Measurements from ENCODE around the gene OLFML2A. TPM values are rescaled to one million over a fixed set of nuclear protein-coding genes. Genes with fewer than 3 reads are reported as not detected.

OLFML2A gene
- total RNA-seq, 1 donor: 13.7 TPM

DNA sequence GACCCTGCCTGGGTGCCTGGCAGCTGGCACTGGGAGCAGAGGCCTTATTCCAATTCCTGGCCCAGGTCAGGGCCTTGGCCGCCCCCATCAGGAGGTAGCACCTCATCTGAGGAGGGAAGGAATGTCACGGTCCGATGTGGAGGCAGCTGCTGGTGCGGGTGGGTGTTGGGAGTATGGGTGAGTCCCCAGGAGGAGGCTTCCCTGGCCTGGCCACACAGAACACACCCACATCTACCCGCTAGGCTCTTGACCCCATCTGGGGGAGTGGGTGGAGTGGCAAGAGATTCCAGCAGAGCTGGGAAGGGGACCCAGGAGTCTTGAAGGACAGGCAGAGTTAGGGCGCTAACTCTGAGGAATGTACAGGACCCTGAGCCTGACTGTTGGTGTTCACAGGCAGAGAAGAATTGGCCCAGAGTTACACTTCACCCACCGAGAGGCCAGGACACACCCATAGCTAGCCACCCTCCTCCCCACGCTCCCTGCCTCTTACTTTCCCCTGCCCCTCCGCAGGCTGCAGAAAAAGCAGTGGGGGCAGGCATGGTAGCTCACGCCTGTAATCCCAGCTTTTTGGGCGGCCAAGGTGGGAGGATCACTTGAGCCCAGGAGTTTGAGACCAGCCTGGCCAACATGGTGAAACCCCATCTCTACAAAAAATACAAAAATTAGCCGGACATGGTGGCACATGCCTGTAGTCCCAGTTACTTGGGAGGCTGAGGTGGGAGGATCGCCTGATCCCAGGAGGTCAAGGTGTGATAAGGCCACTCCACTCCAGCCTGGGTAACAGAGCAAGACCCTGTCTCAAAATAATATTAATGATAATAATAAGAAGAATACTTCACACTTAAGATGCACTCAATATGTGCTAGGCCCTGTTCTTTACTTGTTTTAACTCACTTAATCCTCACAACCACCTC is 6.0 kb downstream of the OLFML2A start:
- TF ChIP-seq, protein P1, sequence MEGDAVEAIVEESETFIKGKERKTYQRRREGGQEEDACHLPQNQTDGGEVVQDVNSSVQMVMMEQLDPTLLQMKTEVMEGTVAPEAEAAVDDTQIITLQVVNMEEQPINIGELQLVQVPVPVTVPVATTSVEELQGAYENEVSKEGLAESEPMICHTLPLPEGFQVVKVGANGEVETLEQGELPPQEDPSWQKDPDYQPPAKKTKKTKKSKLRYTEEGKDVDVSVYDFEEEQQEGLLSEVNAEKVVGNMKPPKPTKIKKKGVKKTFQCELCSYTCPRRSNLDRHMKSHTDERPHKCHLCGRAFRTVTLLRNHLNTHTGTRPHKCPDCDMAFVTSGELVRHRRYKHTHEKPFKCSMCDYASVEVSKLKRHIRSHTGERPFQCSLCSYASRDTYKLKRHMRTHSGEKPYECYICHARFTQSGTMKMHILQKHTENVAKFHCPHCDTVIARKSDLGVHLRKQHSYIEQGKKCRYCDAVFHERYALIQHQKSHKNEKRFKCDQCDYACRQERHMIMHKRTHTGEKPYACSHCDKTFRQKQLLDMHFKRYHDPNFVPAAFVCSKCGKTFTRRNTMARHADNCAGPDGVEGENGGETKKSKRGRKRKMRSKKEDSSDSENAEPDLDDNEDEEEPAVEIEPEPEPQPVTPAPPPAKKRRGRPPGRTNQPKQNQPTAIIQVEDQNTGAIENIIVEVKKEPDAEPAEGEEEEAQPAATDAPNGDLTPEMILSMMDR (IDR thresholded peaks at IDR 0.05; ENCODE audit: insufficient read depth, low read length): no peak
- H3K4me3 ChIP-seq (ENCODE audit: low read depth, low read length): no peak overlapping the region
- DNase-seq (ENCODE audit: low read depth): no peak

DNA sequence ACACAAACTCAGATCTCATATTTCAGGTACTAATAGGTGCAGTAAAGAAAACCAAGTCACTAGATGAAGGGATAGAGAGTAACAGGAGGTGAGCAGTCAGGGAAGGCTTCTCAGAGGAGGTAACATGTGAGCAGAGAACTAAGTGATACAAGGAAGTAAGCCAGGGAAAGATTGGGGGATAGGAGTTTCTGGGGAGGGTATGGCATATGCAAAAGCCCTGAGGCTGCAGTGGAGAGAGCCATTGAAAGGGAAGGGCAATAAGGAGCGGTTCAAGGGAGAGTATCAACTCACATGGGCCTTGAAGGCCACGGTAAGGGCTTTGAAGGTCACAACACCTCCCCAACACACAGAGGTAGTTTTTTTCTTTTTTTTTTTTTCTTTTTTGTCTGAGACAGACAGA is 6.9 kb downstream of the OLFML2A start:
- TF ChIP-seq, protein P1 (IDR thresholded peaks at IDR 0.05; ENCODE audit: insufficient read depth, low read length): no peak

DNA sequence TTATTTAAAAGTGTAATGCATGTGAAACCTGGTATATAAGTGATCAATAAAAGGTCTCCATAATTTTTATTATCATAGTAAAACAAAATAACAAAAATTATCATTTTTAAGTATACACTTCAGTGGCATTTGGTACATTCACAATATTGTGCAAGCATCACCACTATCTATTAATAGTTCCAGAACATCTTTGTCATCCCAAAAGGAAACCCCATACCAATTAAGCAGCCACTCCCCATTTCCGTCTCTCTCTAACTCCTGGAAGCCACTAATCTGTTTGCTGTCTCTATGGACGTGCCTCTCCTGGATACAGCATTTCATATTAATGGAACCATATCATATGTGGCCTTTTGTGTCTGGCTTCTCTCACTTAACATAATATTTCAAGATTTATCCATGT is 7.6 kb downstream of the OLFML2A start:
- TF ChIP-seq, protein P1 (IDR thresholded peaks at IDR 0.05; ENCODE audit: insufficient read depth, low read length): no peak
- DNase-seq (ENCODE audit: low read depth): peak; percentile 30
- H3K4me3 ChIP-seq (ENCODE audit: low read depth, low read length): no peak overlapping the region

More for the DNA sequence above, 6.9 kb downstream of the OLFML2A start:
- H3K4me3 ChIP-seq (ENCODE audit: low read depth, low read length): no peak overlapping the region
- DNase-seq (ENCODE audit: low read depth): no peak

DNA sequence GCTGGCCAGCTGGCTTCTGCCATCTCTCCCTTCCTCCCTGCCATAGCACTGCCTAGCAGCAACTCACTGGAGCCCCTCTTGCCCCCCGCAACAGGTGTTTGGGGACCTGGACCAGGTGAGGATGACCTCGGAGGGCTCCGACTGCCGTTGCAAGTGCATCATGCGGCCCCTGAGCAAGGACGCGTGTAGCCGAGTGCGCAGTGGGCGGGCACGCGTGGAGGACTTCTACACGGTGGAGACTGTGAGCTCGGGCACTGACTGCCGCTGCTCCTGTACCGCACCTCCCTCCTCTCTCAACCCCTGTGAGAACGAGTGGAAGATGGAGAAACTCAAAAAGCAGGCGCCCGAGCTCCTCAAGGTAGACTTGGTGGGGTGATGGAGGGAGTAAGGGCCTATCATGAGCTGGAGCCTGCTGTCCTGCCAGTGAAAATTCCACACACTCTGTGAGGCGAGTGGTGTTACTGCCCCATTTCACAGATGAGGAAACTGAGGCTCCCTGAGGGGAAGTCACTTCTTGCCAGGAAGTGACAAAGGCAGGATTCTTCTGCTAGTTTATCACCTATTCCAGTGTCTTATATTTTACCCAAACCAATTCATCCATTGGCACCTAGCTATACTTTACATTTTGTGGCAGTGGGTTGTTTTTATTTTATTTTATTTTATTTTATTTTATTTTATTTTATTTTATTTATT is 10.1 kb downstream of the OLFML2A start:
- TF ChIP-seq, protein P1 (IDR thresholded peaks at IDR 0.05; ENCODE audit: insufficient read depth, low read length): no peak
- no peak for DNase-seq (ENCODE audit: low read depth)
- no peak overlapping the region for H3K4me3 ChIP-seq (ENCODE audit: low read depth, low read length)

DNA sequence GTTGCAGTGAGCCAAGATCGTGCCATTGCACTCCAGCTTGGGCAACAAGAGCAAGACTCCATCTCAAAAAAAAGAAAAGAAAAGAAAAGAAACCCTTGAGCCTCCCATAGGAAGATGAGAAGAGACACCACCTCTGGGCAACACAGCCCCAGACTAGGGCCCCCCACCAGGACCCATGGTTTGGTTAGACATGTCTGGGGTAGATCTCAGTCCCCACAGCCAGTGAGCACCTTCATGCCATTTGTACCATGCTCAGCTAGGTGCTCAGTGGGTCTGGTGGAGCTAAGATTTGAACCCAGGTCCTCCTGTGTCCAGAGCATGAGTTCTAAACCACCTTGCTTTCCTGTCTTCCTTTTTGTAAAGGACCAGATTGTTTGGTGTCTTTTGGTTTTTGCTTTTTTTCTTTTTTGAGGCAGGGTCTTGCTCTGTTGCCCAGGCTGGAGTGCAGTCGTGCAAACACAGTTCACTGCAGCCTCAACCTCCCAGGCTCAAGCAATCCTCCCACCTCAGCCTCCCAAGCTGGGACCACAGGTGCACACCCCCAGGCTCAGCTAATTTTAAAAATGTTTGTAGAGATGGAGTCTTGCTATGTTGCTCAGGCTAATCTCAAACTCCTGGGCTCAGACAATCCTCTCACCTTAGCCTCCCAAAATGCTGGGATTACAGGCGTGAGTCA is 11.7 kb downstream of the OLFML2A start:
- H3K4me3 ChIP-seq (ENCODE audit: low read depth, low read length): no peak overlapping the region
- TF ChIP-seq, protein P1 (IDR thresholded peaks at IDR 0.05; ENCODE audit: insufficient read depth, low read length): no peak

DNA sequence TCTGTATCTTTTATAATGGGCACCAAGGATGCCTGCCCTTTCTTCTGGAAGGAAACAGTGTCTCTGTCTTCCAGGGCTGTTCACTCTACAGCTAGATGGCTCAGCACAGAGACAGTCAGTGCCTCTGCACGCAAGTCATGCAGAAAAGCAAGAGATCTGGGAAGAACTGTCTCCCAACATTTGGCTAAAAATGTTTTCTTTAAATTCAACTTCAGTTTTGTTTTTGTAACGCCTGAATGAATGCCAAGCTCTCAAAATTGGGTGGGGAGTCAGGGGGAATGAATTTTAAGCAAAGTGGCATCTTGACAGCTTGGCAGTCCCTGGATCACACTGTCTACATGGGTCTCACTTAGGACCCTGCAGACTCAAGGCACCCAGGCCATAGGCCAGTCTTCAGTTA is 12.6 kb downstream of the OLFML2A start:
- no peak overlapping the region for H3K4me3 ChIP-seq (ENCODE audit: low read depth, low read length)
- TF ChIP-seq, protein P1 (IDR thresholded peaks at IDR 0.05; ENCODE audit: insufficient read depth, low read length): no peak
- no peak for DNase-seq (ENCODE audit: low read depth)

More for the DNA sequence above, 11.7 kb downstream of the OLFML2A start:
- no peak for DNase-seq (ENCODE audit: low read depth)

Measured in fibroblast of the aortic adventitia (primary cell).